Daoy (cell line): ENCODE measurements around the gene BTNL8. TPM values are rescaled to one million over a fixed set of nuclear protein-coding genes. Genes with fewer than 3 reads are reported as not detected.

Source experiments
- DNase-seq: peaks from one replicate; pipeline ENCODE4 v3.0.0-alpha.2; 2015; ENCODE audit warnings: low read depth
- total RNA-seq: library from RNA; depleted of rRNA; stranded (reverse); fragments of >200 nt; shearing (Covaris generic); gene quantifications from 2 replicates; pipeline ENCODE4 v1.2.3, GENCODE V29; 2014; rRNA removed

Gene BTNL8
- total RNA-seq, 1 experiment from 2014 or later: not detected

GRCh38 chr5:180969406-180969805, 70.4 kb downstream of the BTNL8 start:
- no peak for DNase-seq

GRCh38 chr5:180970336-180970735, 71.4 kb downstream of the BTNL8 start:
- no peak for DNase-seq

- no peak for DNase-seq
Observed at GRCh38 chr5:180970875-180971274, 71.9 kb downstream of the BTNL8 start.

GRCh38 chr5:180974612-180975315, 75.8 kb downstream of the BTNL8 start:
- no peak for DNase-seq

- DNase-seq: no peak
Observed at GRCh38 chr5:180975338-180975737, 76.4 kb downstream of the BTNL8 start.

DNA sequence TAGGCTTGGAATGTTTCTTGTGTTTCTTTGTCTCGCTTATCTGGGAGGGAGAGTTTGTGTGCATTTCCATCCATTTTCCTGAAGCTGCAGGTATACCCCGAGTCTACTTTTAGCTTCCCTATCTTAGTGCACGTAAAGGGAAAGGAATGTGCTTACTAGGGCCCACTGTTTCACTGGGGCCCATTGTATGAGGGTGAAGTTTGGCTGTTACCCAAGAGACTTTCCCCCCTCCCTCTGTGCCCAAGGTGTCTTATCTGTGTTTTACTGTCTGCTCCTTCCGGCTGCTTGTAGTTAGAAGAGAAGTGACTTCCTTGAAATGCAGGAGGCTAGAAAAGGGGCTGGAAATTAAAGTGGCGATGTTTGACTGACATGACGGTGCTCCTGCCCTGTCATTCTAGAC, 77.6 kb downstream of the BTNL8 start:
- DNase-seq: no peak

DNA sequence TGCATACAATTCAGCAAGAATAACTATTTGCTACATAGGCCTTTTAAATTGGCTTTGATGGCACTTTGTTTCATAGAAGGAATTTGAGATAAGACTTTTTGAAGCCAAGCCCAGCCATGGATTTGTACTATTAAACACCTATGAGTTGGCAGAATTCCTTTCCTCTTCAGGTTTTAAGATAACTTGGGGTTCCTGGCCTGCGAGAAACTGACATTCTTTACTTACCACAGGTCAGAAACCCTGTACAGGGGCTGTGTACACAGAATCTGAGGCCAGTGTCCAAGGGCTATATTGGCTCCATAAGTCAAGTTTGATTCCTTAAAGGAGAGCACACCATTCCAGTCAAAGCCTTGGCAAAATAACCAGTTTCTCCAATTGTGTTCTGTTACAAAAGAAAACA, 78.9 kb downstream of the BTNL8 start:
- no peak for DNase-seq

- no peak for DNase-seq
Observed at GRCh38 chr5:180982008-180982741, 83.2 kb downstream of the BTNL8 start.

GRCh38 chr5:180988016-180988415, 89.1 kb downstream of the BTNL8 start:
- no peak for DNase-seq

DNA sequence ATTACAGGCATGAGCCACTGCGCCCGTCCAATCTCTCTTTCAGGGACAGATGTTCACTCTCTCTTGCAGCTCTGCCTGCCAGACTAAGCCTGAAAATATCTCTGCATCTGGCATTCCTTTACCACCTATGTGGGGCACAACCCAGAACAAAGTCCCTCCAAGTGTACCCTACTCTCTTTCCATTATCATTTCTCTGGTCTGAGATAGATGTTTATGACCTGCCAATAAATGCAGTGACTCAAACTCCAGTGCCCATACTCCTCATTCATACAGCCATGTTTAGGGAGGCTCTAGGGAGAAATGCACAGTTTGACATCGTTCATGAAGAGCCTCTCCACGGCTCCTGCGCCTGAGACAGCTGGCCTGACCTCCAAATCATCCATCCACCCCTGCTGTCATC, 89.6 kb downstream of the BTNL8 start, which contains the start of gene BTNL3:
TSS of gene BTNL3 (plus strand) at position 255 of the 400 bp plus-strand sequence. CDS start 183 bp downstream, outside the sequence.
- DNase-seq: no peak

GRCh38 chr5:180990086-180990881, 91.3 kb downstream of the BTNL8 start:
- no peak for DNase-seq

- DNase-seq: no peak
Observed at GRCh38 chr5:180990882-180991242, 91.9 kb downstream of the BTNL8 start.

Other genes starting within 250 kb of the BTNL8 start
- gene FLT4, start 249.6 kb upstream of the BTNL8 start, total RNA-seq: 10.2 and 24.6 TPM in 2 replicates
- not detected in 2 replicates for gene OR2Y1, start 159.1 kb upstream of the BTNL8 start, total RNA-seq
- 58.7 and 62.9 TPM in 2 replicates for gene MGAT1, start 96.4 kb upstream of the BTNL8 start, total RNA-seq
- gene ZFP62, start 37.9 kb upstream of the BTNL8 start, total RNA-seq: 17.1 and 18.2 TPM in 2 replicates
- not detected in 2 replicates for gene BTNL3, start 89.7 kb downstream of the BTNL8 start, total RNA-seq
- gene BTNL9, start 141.1 kb downstream of the BTNL8 start, total RNA-seq: 1.6 and 2.5 TPM in 2 replicates
- gene OR2V1, start 232.0 kb downstream of the BTNL8 start, total RNA-seq: not detected in 2 replicates
- gene OR2V2, start 248.4 kb downstream of the BTNL8 start, total RNA-seq: not detected in 2 replicates